RWPE2 (cell line): Measurements from ENCODE around the gene TMEM178B.
A peak's percentile ranks its signal among the peaks of the same experiment; 100 is the strongest.

ENCODE experiments used
- ATAC-seq: fragments of 200-7000 bp; cut with Tn5 transposase; 3 replicates; pipeline ENCODE4 v1.9.1; 2021; ENCODE audit warnings: low read depth
- DNase-seq: peaks from one replicate; pipeline ENCODE4 v3.0.0-alpha.2; 2020; ENCODE audit warnings: low spot score
- H3K27ac ChIP-seq: fragments of 450-650 bp; 2 replicates; pipeline ENCODE4 v1.5.1; 2017; ENCODE audit warnings: mild to moderate bottlenecking; ENCODE audit not compliant: poor library complexity, severe bottlenecking
- H3K27me3 ChIP-seq: fragments of 250-450 bp; sonication (Bioruptor Pico); 2 replicates; pipeline ENCODE4 v1.5.1; 2021; ENCODE audit warnings: mild to moderate bottlenecking, moderate library complexity; ENCODE audit not compliant: insufficient read depth, poor library complexity, severe bottlenecking
- H3K36me3 ChIP-seq: fragments of 250-450 bp; sonication (Bioruptor Pico); 2 replicates; pipeline ENCODE4 v1.5.1; 2020; ENCODE audit warnings: low read depth, mild to moderate bottlenecking, moderate library complexity
- H3K4me1 ChIP-seq: fragments of 250-450 bp; sonication (Bioruptor Pico); 2 replicates; pipeline ENCODE4 v1.5.1; 2021; ENCODE audit warnings: mild to moderate bottlenecking, moderate library complexity; ENCODE audit not compliant: insufficient read depth, poor library complexity, severe bottlenecking
- H3K4me3 ChIP-seq: fragments of 250-450 bp; sonication (Bioruptor Pico); 2 replicates; pipeline ENCODE4 v1.5.1; 2021; ENCODE audit warnings: mild to moderate bottlenecking, moderate library complexity; ENCODE audit not compliant: severe bottlenecking
- H3K9me3 ChIP-seq: fragments of 250-450 bp; sonication (Bioruptor Pico); 2 replicates; pipeline ENCODE4 v1.5.1; 2021; ENCODE audit warnings: mild to moderate bottlenecking, moderate library complexity; ENCODE audit not compliant: severe bottlenecking
- CTCF ChIP-seq: fragments of 450-650 bp; IDR thresholded peaks from one replicate; pipeline ENCODE4 v1.5.1; 2017; ENCODE audit warnings: mild to moderate bottlenecking, moderate library complexity; ENCODE audit not compliant: poor library complexity, severe bottlenecking

TMEM178B gene

GRCh38 chr7:141251180-141251579, 177.3 kb downstream of the TMEM178B start:
- Histone ChIP-seq H3K9me3 (no peaks in the 10 kb centered on the region), H3K4me3 (no peak overlapping the region), H3K36me3 (no peaks in the 10 kb centered on the region), H3K4me1 (no peaks in the 10 kb centered on the region), H3K27ac (no peak overlapping the region), H3K27me3 (no peaks in the 10 kb centered on the region)
- DNase-seq (no peak), ATAC-seq (no peak)
- TF ChIP-seq CTCF = no peak

GRCh38 chr7:141251957-141252356, 178.1 kb downstream of the TMEM178B start:
- Histone ChIP-seq H3K27ac (no peak overlapping the region), H3K4me3 (no peak overlapping the region), H3K4me1 (no peaks in the 10 kb centered on the region), H3K27me3 (no peaks in the 10 kb centered on the region), H3K9me3 (no peaks in the 10 kb centered on the region), H3K36me3 (no peaks in the 10 kb centered on the region)
- TF ChIP-seq CTCF = no peak
- DNase-seq = no peak
- ATAC-seq = no peak

- H3K36me3 ChIP-seq = no peaks in the 10 kb centered on the region
- no peaks in the 10 kb centered on the region for H3K4me1 ChIP-seq
- no peaks in the 10 kb centered on the region for H3K9me3 ChIP-seq
- H3K27ac ChIP-seq = no peak overlapping the region
- DNase-seq = no peak
- ATAC-seq = no peak
- H3K27me3 ChIP-seq = no peaks in the 10 kb centered on the region
- H3K4me3 ChIP-seq = no peak overlapping the region
- no peak for TF ChIP-seq CTCF
These were observed 183.7 kb downstream of the TMEM178B start for GRCh38 chr7:141257597-141257996.

- H3K36me3 ChIP-seq = no peaks in the 10 kb centered on the region
- TF ChIP-seq CTCF = no peak
- H3K4me3 ChIP-seq = no peak overlapping the region
- H3K27me3 ChIP-seq = no peaks in the 10 kb centered on the region
- ATAC-seq = no peak
- H3K27ac ChIP-seq = no peak overlapping the region
- no peaks in the 10 kb centered on the region for H3K9me3 ChIP-seq
- no peak for DNase-seq
- H3K4me1 ChIP-seq = no peaks in the 10 kb centered on the region
These were observed 184.7 kb downstream of the TMEM178B start for GRCh38 chr7:141258559-141258958.

- no peak for DNase-seq
- Histone ChIP-seq H3K9me3 (no peaks in the 10 kb centered on the region), H3K36me3 (no peaks in the 10 kb centered on the region), H3K4me1 (no peaks in the 10 kb centered on the region), H3K27ac (no peak overlapping the region), H3K4me3 (no peak overlapping the region), H3K27me3 (no peaks in the 10 kb centered on the region)
- TF ChIP-seq CTCF = peak; percentile 20
- ATAC-seq = no peak
These were observed 188.5 kb downstream of the TMEM178B start for GRCh38 chr7:141262101-141263090.
